Spleen (tissue), 11 donors: Measurements from ENCODE around the gene OR1A1. TPM values are rescaled to one million over a fixed set of nuclear protein-coding genes. Genes with fewer than 3 reads are reported as not detected.
"Not testable (repeated sequence)": the region's sequence is repeated elsewhere in the genome, so short reads cannot be mapped to it uniquely, and the experiment has no call there.

ENCODE experiments used
- DNase-seq: peaks from one replicate; pipeline ENCODE4 v3.0.0-alpha.2; 2020
- H3K27ac ChIP-seq, 8 donors: fragments of 200-600 bp; sonication (generic) in 7 of 8; 1 replicate in 4 of 8; 2 replicates in 4 of 8; pipeline versions ENCODE4 v1.5.0 to v1.8.0; 2016 to 2021; ENCODE audit warnings: inconsistent platforms in 4 of 8, mild to moderate bottlenecking in 4 of 8, moderate library complexity in 1 of 8
- H3K27me3 ChIP-seq, 7 donors: fragments of 200-600 bp; sonication (generic) in 6 of 7; replicated peaks in 1 of 7; 1 replicate in 4 of 7; 2 replicates in 3 of 7; pipeline versions ENCODE4 v1.5.0 to v1.8.0; 2016 to 2021; ENCODE audit warnings: inconsistent platforms in 3 of 7, mild to moderate bottlenecking in 1 of 7
- H3K36me3 ChIP-seq, 6 donors: fragments of 200-600 bp; sonication (generic) in 5 of 6; 1 replicate in 4 of 6; 2 replicates in 2 of 6; pipeline versions ENCODE4 v1.5.0 to v1.8.0; 2016 to 2021; ENCODE audit warnings: inconsistent platforms in 2 of 6
- H3K4me1 ChIP-seq, 6 donors: fragments of 200-600 bp; sonication (generic) in 5 of 6; 1 replicate in 3 of 6; 2 replicates in 3 of 6; pipeline versions ENCODE4 v1.5.0 to v1.8.0; 2016 to 2021; ENCODE audit warnings: inconsistent platforms in 3 of 6
- H3K4me3 ChIP-seq, 8 donors: fragments of 200-600 bp; sonication (generic) in 7 of 8; 1 replicate in 4 of 8; 2 replicates in 4 of 8; pipeline versions ENCODE4 v1.5.0 to v1.8.0; 2016 to 2021; ENCODE audit warnings: inconsistent platforms in 4 of 8, mild to moderate bottlenecking in 4 of 8, moderate library complexity in 2 of 8
- H3K9me3 ChIP-seq, 8 donors: fragments of 200-600 bp; sonication (generic) in 7 of 8; 1 replicate in 4 of 8; 2 replicates in 4 of 8; pipeline versions ENCODE4 v1.5.0 to v1.8.0; 2016 to 2021; ENCODE audit warnings: inconsistent platforms in 4 of 8
- CTCF ChIP-seq, 11 experiments: fragments of 200-600 bp in 7 of 11; fragments of 450-650 bp in 4 of 11; sonication (generic) in 4 of 11; IDR thresholded peaks in 8 of 11; conservative IDR thresholded peaks in 3 of 11; 1 replicate in 7 of 11; 2 replicates in 4 of 11; pipeline versions ENCODE4 v1.4.0 to v1.8.0; 2016 to 2021; ENCODE audit warnings: antibody characterized with exemption in 11 of 11, inconsistent platforms in 4 of 11, mild to moderate bottlenecking in 1 of 11
- POLR2A ChIP-seq, 3 donors: fragments of 450-650 bp; IDR thresholded peaks; one replicate each; pipeline ENCODE4 v1.5.1; 2017; ENCODE audit warnings: antibody characterized with exemption in 3 of 3, mild to moderate bottlenecking in 1 of 3
- POLR2AphosphoS5 ChIP-seq, 3 donors: sonication (generic); formaldehyde crosslinking; IDR thresholded peaks; one replicate each; pipeline ENCODE4 v1.5.1; 2017; ENCODE audit warnings: antibody characterized with exemption in 3 of 3
- WGBS, 5 donors: extraction: QIAGEN DNeasy Blood & Tissue Kit in 3 of 5; methylation state at CpG; one replicate each; pipeline versions ENCODE4 v1.1.5 to v1.1.7; 2013 to 2018; 5-methylcytosine and 5-hydroxymethylcytosine counted together
- intact Hi-C: fragments of 100-400 bp; cut with DNase I; formaldehyde crosslinking; loops from one replicate; pipeline ENCODE4 v1.15.0; 2023; ENCODE audit warnings: low total_unique reads
- polyA plus RNA-seq, 3 donors: library from polyadenylated mRNA; stranded (reverse); fragments of 200-250 nt; gene quantifications; one replicate each; pipeline ENCODE4 v1.2.1, GENCODE V29; 2013
- total RNA-seq, 7 donors: library from RNA; depleted of rRNA in 3 of 7; stranded (reverse); fragments of >200 nt in 3 of 7; fragmentation: NEBNext Ultra II Directional in 4 of 7; extraction: Animal tissue kit (Norgen Biotek cat#: 25700) in 4 of 7; gene quantifications; one replicate each; pipeline versions ENCODE4 v1.1.0 to v1.2.1, GENCODE V29; 2016 to 2021
- donor health status: healthy with polysubstance abuse.
- donor health status: DM: no; HTN: no; CAD: no; lungs with moderate emphysema.
- donor health status: DM: no; HTN: no; CAD: no.
- donor health status: Bipolar disorder and iron deficiency.
- donor health status: healthy.
- donor health status: DM: no; HTN: no; CAD: no.
- donor health status: DM: yes; HTN: yes; CAD: no.

OR1A1 gene
- total and polyA plus RNA-seq, 10 donors: not detected

DNA sequence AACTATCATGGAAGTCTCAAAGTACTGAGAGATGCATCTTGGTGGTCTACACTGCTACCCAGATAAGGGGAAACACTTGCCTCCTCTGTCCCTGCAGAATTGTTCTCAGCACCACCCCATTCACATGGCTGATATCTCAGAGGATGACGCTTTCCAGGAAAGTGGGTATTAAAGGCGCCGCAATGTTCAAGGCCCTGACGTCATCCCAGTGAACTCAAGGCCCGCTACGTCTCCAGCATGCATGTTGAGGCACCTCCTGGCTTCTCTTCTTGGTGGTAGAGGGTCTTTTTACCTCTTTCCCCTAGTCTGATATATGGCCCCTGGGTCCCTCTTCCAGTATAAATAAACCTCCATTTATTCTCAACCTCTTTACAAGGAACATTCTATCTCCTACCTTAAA lies 1.0 kb downstream of the OR1A1 start:
- Histone ChIP-seq H3K9me3 (peaks cover 0 to 11% (median 5%) of the 10 kb centered on the region in 8 donors), H3K27me3 (peaks cover 0 to 4% (median 0%) of the 10 kb centered on the region in 7 donors), H3K36me3 (no peaks in the 10 kb centered on the region), H3K4me1 (no peaks in the 10 kb centered on the region), H3K27ac (no peak overlapping the region), H3K4me3 (no peak overlapping the region)
- no peak for DNase-seq
- TF ChIP-seq CTCF (IDR thresholded peaks at IDR 0.05 in 8 of 11, conservative IDR thresholded peaks at IDR 0.05 in 3 of 11) (no peak), POLR2AphosphoS5 (IDR thresholded peaks at IDR 0.05) (no peak), POLR2A (IDR thresholded peaks at IDR 0.05) (no peak)
- intact Hi-C loops: no loop called here
- WGBS, 5 donors: 74 to 94% (median 92%) methylated on average over 6 of the region's 6 CpGs

GRCh38 chr17:3213001-3213400 lies 5.5 kb downstream of the OR1A1 start:
- WGBS, 5 donors: 66 to 84% (median 80%) methylated on average over 3 of the region's 3 CpGs
- Histone ChIP-seq H3K4me1 (no peaks in the 10 kb centered on the region), H3K36me3 (no peaks in the 10 kb centered on the region), H3K27me3 (peaks cover 0 to 17% (median 0%) of the 10 kb centered on the region in 7 donors), H3K9me3 (peaks cover 0 to 12% (median 3%) of the 10 kb centered on the region in 8 donors), H3K4me3 (no peak overlapping the region), H3K27ac (no peak overlapping the region)
- intact Hi-C loops: no loop called here
- no peak for DNase-seq
- TF ChIP-seq CTCF (IDR thresholded peaks at IDR 0.05 in 8 of 11, conservative IDR thresholded peaks at IDR 0.05 in 3 of 11) (no peak), POLR2AphosphoS5 (IDR thresholded peaks at IDR 0.05) (no peak), POLR2A (IDR thresholded peaks at IDR 0.05) (no peak)

DNA sequence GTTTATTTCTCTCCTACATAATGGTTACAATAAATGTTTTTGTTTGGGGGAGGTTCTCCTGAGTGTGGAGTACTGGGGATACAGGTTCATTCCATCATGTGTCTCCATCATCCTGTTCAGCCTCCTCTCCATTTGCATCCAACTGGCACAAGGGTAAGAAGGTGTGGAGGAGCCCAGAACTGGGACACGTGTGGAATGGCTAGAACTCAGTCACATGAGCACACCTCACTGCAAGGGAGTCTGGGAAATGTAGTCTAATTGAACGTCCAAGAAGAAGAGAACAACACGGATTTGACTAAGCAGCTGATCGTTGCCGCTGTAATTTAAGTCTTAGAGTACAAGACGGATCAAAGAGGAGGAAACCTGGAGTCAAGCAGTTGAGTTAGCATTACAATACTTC lies 6.1 kb downstream of the OR1A1 start:
- WGBS, 5 donors: 64 to 71% (median 68%) methylated on average over 6 of the region's 6 CpGs
- TF ChIP-seq POLR2AphosphoS5 (IDR thresholded peaks at IDR 0.05): no peak
- no peak for TF ChIP-seq CTCF (IDR thresholded peaks at IDR 0.05 in 8 of 11, conservative IDR thresholded peaks at IDR 0.05 in 3 of 11)
- TF ChIP-seq POLR2A (IDR thresholded peaks at IDR 0.05): no peak
- peaks cover 0 to 17% (median 0%) of the 10 kb centered on the region in 7 donors for H3K27me3 ChIP-seq
- H3K9me3 ChIP-seq: peaks cover 0 to 18% (median 3%) of the 10 kb centered on the region in 8 donors
- no peak overlapping the region for H3K4me3 ChIP-seq
- H3K36me3 ChIP-seq: no peaks in the 10 kb centered on the region
- no peak for DNase-seq
- intact Hi-C loops: no loop called here
- no peaks in the 10 kb centered on the region for H3K4me1 ChIP-seq
- no peak overlapping the region for H3K27ac ChIP-seq

DNA sequence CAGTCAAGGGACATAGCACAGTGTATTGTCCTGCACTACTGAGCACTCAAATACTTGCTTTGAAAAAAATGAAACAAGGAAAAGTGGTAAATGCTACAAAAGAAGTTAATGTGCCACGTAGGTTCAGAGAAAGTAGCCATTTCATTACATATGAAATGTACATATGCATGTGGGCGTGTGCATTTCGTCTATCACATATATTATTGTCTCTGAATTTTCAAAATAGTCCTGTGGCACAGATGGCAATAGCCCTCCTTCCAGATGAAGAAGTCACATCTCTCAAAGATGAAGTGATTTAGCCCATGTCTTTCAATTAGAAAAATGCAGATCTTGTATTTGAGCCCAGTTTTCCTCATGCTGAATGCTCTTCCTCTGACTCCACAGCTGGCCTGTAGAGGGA lies 12.5 kb downstream of the OR1A1 start:
- H3K36me3 ChIP-seq, H3K27me3 ChIP-seq, H3K4me1 ChIP-seq, H3K4me3 ChIP-seq, intact Hi-C loops, H3K27ac ChIP-seq, DNase-seq: not testable (repeated sequence)
- peaks cover 0 to 20% (median 3%) of the 10 kb centered on the region in 8 donors for H3K9me3 ChIP-seq
- 70 to 85% (median 76%) methylated on average over 3 of the region's 3 CpGs for WGBS, 5 donors

DNA sequence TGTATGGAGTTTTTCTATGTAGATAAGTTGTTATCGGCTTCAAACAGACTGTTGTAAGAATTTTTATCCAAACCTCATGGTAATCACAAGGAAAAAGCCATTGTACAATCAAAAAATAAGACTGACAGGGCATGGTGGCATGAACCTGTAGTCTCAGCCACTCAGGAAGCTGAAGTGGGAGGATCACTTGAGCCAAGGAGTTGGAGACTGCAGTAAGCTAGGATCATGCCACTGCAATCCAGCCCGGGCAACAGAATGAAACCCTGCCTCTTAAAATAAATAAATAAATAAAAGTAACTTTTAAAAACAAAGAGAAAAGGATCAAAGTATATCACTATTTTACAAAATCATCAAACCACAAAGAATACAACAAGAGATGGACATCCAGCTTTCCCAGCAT lies 14.4 kb downstream of the OR1A1 start:
- TF ChIP-seq POLR2AphosphoS5 (IDR thresholded peaks at IDR 0.05) (no peak), POLR2A (IDR thresholded peaks at IDR 0.05) (no peak), CTCF (IDR thresholded peaks at IDR 0.05 in 8 of 11, conservative IDR thresholded peaks at IDR 0.05 in 3 of 11) (no peak)
- Histone ChIP-seq H3K4me1 (peaks cover 0 to 7% (median 0%) of the 10 kb centered on the region in 6 donors), H3K27ac (no peak overlapping the region), H3K9me3 (peaks cover 0 to 19% (median 3%) of the 10 kb centered on the region in 8 donors), H3K27me3 (no peaks in the 10 kb centered on the region), H3K4me3 (no peak overlapping the region), H3K36me3 (no peaks in the 10 kb centered on the region)
- no peak for DNase-seq
- WGBS, 5 donors: 78 to 91% (median 85%) methylated on average over 2 of the region's 2 CpGs
- intact Hi-C loops: no loop called here
